Thoracic aorta (tissue), 2 donors: ENCODE data around the gene TMEM236. TPM values are rescaled to one million over a fixed set of nuclear protein-coding genes. Genes with fewer than 3 reads are reported as not detected.

Source experiments
- ATAC-seq: fragments of 150-250 bp; one replicate; pipeline ENCODE4 v1.8.0; 2017; ENCODE audit warnings: low read depth; ENCODE audit not compliant: insufficient number of reproducible peaks, low FRiP score
- DNase-seq: peaks from one replicate; pipeline ENCODE4 v3.0.0-alpha.2; 2020; ENCODE audit warnings: low spot score
- H3K27ac ChIP-seq, 2 donors: fragments of 200-600 bp; sonication (generic); 1 replicate in 1 of 2; 2 replicates in 1 of 2; pipeline ENCODE4 v1.5.1; 2016; ENCODE audit warnings: mild to moderate bottlenecking in 2 of 2, moderate library complexity in 2 of 2
- H3K27me3 ChIP-seq: fragments of 200-600 bp; sonication (generic); replicated peaks from 2 replicates; pipeline ENCODE4 v1.6.0; 2016; ENCODE audit warnings: mild to moderate bottlenecking; ENCODE audit not compliant: insufficient read depth
- H3K36me3 ChIP-seq: fragments of 200-600 bp; sonication (generic); one replicate; pipeline ENCODE4 v1.5.1; 2016
- H3K4me1 ChIP-seq, 2 donors: fragments of 200-600 bp; sonication (generic); 1 replicate in 1 of 2; 2 replicates in 1 of 2; pipeline versions ENCODE4 v1.5.1 to v1.6.0; 2016; ENCODE audit warnings: low read depth in 2 of 2, mild to moderate bottlenecking in 1 of 2; ENCODE audit not compliant: control insufficient read depth in 1 of 2
- H3K4me3 ChIP-seq: fragments of 200-600 bp; sonication (generic); 2 replicates; pipeline ENCODE4 v1.5.1; 2016; ENCODE audit warnings: mild to moderate bottlenecking
- H3K9me3 ChIP-seq: fragments of 200-600 bp; sonication (generic); 2 replicates; pipeline ENCODE4 v1.5.1; 2016
- total RNA-seq, 2 donors: library from RNA; depleted of rRNA; stranded (reverse); fragments of >200 nt; gene quantifications; one replicate each; pipeline versions ENCODE4 v1.1.0 to v1.2.3, GENCODE V29; 2016
- TF ChIP-seq, protein P1 (sequence below): fragments of 200-600 bp; sonication (generic); IDR thresholded peaks from one replicate; pipeline ENCODE4 v1.5.1; 2019; ENCODE audit warnings: antibody characterized with exemption

The TMEM236 gene
- total RNA-seq, 2 donors from 2014 or later: 1.1 to 2.0 TPM

DNA sequence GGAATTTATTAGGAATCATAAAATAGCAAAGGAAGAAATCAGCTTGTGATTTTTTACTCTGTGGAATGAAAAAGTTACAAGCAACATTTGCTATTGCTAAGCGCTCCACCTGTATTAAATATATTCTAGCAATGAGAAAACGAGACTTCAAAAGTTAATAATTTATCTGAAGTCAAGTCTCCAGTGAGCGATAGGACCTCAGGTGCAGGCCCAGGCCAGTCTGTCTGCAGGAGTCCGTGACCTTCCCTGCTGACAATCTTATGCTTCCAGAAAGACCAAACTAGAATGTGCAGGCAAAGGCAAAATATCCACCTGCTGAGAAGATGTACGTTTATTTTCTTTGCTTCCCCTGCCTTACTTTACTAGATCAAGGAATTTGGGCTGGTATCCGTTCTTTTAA is 79.9 kb downstream of the TMEM236 start:
- no peaks in the 10 kb centered on the region for H3K4me1 ChIP-seq
- no peak for ATAC-seq
- no peak overlapping the region for H3K27ac ChIP-seq
- H3K27me3 ChIP-seq: no peaks in the 10 kb centered on the region
- TF ChIP-seq, protein P1, sequence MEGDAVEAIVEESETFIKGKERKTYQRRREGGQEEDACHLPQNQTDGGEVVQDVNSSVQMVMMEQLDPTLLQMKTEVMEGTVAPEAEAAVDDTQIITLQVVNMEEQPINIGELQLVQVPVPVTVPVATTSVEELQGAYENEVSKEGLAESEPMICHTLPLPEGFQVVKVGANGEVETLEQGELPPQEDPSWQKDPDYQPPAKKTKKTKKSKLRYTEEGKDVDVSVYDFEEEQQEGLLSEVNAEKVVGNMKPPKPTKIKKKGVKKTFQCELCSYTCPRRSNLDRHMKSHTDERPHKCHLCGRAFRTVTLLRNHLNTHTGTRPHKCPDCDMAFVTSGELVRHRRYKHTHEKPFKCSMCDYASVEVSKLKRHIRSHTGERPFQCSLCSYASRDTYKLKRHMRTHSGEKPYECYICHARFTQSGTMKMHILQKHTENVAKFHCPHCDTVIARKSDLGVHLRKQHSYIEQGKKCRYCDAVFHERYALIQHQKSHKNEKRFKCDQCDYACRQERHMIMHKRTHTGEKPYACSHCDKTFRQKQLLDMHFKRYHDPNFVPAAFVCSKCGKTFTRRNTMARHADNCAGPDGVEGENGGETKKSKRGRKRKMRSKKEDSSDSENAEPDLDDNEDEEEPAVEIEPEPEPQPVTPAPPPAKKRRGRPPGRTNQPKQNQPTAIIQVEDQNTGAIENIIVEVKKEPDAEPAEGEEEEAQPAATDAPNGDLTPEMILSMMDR: no peak
- no peaks in the 10 kb centered on the region for H3K9me3 ChIP-seq
- no peaks in the 10 kb centered on the region for H3K36me3 ChIP-seq
- no peak overlapping the region for H3K4me3 ChIP-seq
- DNase-seq: no peak

DNA sequence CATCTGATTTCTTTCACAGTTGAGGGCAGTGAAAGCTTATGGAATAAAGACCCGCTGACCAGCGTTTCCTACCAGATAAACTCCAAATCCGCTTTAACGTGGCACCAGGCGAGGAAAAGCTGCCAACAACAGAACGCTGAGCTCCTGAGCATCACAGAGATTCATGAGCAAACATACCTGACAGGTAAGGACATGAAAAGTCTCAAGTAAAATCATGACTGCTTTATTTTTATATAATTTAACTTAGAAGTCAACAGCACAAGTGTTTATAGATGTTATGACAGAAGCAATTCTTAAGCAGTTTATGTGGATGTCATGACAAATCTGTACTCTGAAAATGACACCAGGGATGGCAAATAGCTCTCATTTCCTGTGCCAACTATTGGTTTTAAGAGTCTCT is 81.7 kb downstream of the TMEM236 start:
- H3K36me3 ChIP-seq: no peaks in the 10 kb centered on the region
- TF ChIP-seq, protein P1: no peak
- H3K9me3 ChIP-seq: no peaks in the 10 kb centered on the region
- no peak for DNase-seq
- H3K4me3 ChIP-seq: no peak overlapping the region
- H3K27me3 ChIP-seq: no peaks in the 10 kb centered on the region
- H3K4me1 ChIP-seq: no peaks in the 10 kb centered on the region
- ATAC-seq: no peak
- no peak overlapping the region for H3K27ac ChIP-seq

DNA sequence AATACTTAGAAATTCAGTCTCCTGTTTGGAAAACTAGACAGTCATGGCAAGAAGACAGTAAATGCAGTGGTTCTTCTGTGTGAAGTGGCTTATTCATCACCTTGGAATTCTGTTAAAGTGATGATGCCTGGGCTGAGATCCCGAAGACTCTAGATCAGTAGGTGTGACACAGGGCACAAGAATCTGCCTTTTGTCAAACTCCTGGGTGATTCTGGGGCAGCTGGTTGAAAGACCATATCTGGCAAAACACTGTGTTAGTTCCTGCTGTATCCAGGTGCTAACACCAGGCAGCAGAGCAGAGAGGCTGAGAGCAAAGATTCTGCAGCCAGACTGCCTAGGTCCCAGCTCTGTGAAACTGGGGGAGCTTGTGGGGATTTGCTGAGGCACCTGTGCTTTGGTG is 83.7 kb downstream of the TMEM236 start:
- no peaks in the 10 kb centered on the region for H3K4me1 ChIP-seq
- ATAC-seq (no peak), DNase-seq (no peak)
- no peak overlapping the region for H3K27ac ChIP-seq
- H3K4me3 ChIP-seq: no peak overlapping the region
- H3K27me3 ChIP-seq: no peaks in the 10 kb centered on the region
- TF ChIP-seq, protein P1: no peak
- H3K36me3 ChIP-seq: no peaks in the 10 kb centered on the region
- H3K9me3 ChIP-seq: no peaks in the 10 kb centered on the region

DNA sequence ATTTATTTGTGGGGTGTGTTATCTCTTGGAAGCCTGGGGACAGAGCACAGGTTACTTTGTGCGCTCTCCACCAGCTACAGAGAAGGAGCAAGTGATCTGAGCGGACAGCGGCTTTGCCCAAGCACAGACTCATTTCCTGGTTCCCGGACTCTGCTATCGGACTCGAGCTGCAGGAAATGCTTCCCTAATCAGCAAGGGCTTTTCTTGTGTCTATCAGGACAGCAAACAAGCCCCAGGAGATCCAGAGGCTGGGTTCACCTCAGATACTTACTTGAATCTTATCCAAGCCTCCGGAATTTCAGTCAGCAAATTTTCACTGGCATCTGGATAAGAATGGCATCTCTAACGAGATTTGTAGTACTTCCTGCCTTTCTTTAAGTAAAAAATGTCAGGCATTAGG is 84.9 kb downstream of the TMEM236 start:
- DNase-seq: no peak
- Histone ChIP-seq H3K4me3 (peak overlapping the region; percentile 38), H3K4me1 (no peaks in the 10 kb centered on the region), H3K27ac (no peak overlapping the region), H3K27me3 (no peaks in the 10 kb centered on the region), H3K36me3 (no peaks in the 10 kb centered on the region), H3K9me3 (no peaks in the 10 kb centered on the region)
- TF ChIP-seq, protein P1: no peak
- ATAC-seq: no peak

DNA sequence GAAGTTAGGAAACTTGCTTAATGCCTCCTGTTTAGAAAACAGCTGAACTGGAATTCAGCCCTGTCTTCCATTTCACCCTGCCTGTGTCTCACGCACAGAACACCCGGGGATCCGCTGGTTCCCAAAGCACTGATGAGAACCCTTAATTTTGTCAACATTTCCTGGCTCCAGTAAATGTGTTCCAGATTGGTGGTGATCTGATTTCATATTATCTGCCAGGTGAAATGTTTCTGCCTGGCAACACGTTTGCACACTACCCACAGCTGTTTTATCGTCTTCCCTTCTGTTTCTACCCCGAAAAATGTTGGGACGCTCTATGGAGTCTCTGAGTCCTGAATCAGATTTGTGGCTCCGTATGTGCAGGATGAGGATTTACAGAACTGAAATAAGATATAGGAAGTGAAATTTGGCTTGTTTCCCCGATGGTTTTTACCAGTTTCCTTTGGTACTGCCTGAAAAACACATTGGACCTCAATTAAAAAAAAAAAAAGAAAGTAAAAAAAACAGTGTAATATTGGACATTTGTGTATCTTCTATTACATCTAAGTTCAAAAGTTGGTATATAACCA is 86.2 kb downstream of the TMEM236 start:
- Histone ChIP-seq H3K4me1 (no peaks in the 10 kb centered on the region), H3K27me3 (no peaks in the 10 kb centered on the region), H3K27ac (no peak overlapping the region), H3K9me3 (no peaks in the 10 kb centered on the region), H3K36me3 (no peaks in the 10 kb centered on the region), H3K4me3 (no peak overlapping the region)
- DNase-seq (no peak), ATAC-seq (no peak)
- TF ChIP-seq, protein P1: no peak
